ENCODE measurements around the gene UPF1.

GRCh38 chr19:18854982-18855381, 23.2 kb downstream of the UPF1 start:
- TF ChIP-seq CTCF (IDR thresholded peaks at IDR 0.05) (no peak), POLR2A (IDR thresholded peaks at IDR 0.05) (no peak)

Measured in Peyer's patch (tissue), 4 donors.